K562 (cell line): ENCODE results near the gene DND1.

Experiments used
- ATF2 ChIP-seq: sonication (generic); formaldehyde crosslinking; IDR thresholded peaks from 2 replicates; pipeline ENCODE4 v1.8.1; 2022; ENCODE audit warnings: missing genetic modification reagents
- ATF3 ChIP-seq, 2 experiments: fragments of 450-650 bp in 1 of 2; sonication (generic) in 1 of 2; formaldehyde crosslinking in 1 of 2; IDR thresholded peaks in 1 of 2; conservative IDR thresholded peaks in 1 of 2; 2 replicates each; pipeline versions ENCODE4 v1.6.1 to v1.8.1; 2016 to 2023; ENCODE audit warnings: mild to moderate bottlenecking in 2 of 2, moderate library complexity in 2 of 2, inconsistent platforms in 1 of 2, missing genetic modification reagents in 1 of 2
- CHD7 ChIP-seq: fragments of 200-600 bp; sonication (generic); IDR thresholded peaks from one replicate; pipeline ENCODE4 v1.6.1; 2012; ENCODE audit warnings: mild to moderate bottlenecking, low read depth, low read length, inconsistent platforms
- PBX2 ChIP-seq, 2 experiments: IDR thresholded peaks in 1 of 2; conservative IDR thresholded peaks in 1 of 2; 2 replicates each; pipeline ENCODE4 v1.6.1; 2016; ENCODE audit warnings: low read depth in 2 of 2, mild to moderate bottlenecking in 1 of 2, missing compliant biosample characterization in 1 of 2, missing genetic modification characterization in 1 of 2, moderate library complexity in 1 of 2
- POLR2AphosphoS5 ChIP-seq: IDR thresholded peaks from 2 replicates; pipeline ENCODE4 v1.6.1; 2011; ENCODE audit warnings: mild to moderate bottlenecking, low read depth, low read length, moderate library complexity; ENCODE audit not compliant: control insufficient read depth, insufficient read depth
- SAFB ChIP-seq: fragments of 200-400 bp; formaldehyde crosslinking; IDR thresholded peaks from 2 replicates; pipeline ENCODE4 v1.6.1; 2017; ENCODE audit warnings: low read depth, low read length, borderline replicate concordance

GRCh38 chr5:140690376-140690932 lies 17.1 kb upstream of the DND1 start:
- no peak for TF ChIP-seq ATF2 (CRISPR knock-in tag)
- TF ChIP-seq SAFB = no peak
- TF ChIP-seq ATF3 (IDR thresholded peaks at IDR 0.05) = no peak
- no peak for TF ChIP-seq ATF3 (CRISPR knock-in tag; conservative IDR thresholded peaks at IDR 0.05)
- TF ChIP-seq CHD7 = no peak
- no peak for TF ChIP-seq POLR2AphosphoS5
- TF ChIP-seq PBX2 (CRISPR knock-in tag; IDR thresholded peaks at IDR 0.05; ENCODE audit: low read depth) = no peak
- no peak for TF ChIP-seq PBX2 (tag; conservative IDR thresholded peaks at IDR 0.05; ENCODE audit: low read depth)
